Activated CD4-positive, alpha-beta T cell treated with anti-CD3 and anti-CD28 coated beads for 24 hours (primary cell): ENCODE results near the gene OR2V2.
"Not testable (repeated sequence)": the region's sequence is repeated elsewhere in the genome, so short reads cannot be mapped to it uniquely, and the experiment has no call there.

ENCODE experiments used
- DNase-seq, 2 donors: peaks; one replicate each; pipeline ENCODE4 v3.0.0-alpha.2; 2020; ENCODE audit warnings: low read depth in 2 of 2

Gene OR2V2, protein sequence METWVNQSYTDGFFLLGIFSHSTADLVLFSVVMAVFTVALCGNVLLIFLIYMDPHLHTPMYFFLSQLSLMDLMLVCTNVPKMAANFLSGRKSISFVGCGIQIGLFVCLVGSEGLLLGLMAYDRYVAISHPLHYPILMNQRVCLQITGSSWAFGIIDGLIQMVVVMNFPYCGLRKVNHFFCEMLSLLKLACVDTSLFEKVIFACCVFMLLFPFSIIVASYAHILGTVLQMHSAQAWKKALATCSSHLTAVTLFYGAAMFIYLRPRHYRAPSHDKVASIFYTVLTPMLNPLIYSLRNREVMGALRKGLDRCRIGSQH

DNA sequence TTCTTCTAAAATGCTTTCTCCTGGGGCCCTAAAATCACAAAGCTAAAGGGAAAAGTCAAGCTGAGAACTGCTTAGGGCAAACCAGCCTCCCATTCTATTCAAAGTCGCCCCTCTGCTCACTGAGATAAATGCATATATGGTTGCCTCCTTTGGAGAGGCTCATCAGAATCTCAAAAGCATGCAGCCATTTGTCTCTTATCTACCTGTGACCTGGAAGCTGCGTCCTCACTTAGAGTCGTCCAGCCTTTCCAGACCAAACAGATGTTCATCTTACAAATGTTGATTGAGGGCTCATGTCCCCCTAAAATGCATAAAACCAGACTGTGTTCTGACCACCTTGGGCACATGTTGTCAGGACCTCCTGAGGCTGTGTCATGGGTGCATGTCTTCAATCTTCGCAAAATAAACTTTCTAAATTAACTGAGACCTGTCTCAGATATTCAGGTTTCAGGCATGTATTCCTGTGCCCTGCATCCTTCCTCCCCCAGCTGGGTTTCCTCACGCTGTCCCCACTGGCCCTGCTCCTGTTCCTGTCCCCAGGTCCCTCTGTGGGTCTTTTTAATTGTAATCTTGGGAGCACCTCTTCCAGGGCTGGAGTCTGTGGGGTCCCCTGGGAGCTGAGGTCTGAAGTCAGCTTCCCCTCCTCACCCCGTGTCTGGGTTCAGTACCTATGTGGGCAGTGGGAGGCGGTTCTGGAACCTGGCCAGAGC lies at the start of gene OR2V2:
TSS of gene OR2V2 (plus strand) at position 660 of the 710 bp plus-strand sequence. CDS start 7,357 bp downstream, outside the sequence.
- DNase-seq = not testable (repeated sequence)

DNA sequence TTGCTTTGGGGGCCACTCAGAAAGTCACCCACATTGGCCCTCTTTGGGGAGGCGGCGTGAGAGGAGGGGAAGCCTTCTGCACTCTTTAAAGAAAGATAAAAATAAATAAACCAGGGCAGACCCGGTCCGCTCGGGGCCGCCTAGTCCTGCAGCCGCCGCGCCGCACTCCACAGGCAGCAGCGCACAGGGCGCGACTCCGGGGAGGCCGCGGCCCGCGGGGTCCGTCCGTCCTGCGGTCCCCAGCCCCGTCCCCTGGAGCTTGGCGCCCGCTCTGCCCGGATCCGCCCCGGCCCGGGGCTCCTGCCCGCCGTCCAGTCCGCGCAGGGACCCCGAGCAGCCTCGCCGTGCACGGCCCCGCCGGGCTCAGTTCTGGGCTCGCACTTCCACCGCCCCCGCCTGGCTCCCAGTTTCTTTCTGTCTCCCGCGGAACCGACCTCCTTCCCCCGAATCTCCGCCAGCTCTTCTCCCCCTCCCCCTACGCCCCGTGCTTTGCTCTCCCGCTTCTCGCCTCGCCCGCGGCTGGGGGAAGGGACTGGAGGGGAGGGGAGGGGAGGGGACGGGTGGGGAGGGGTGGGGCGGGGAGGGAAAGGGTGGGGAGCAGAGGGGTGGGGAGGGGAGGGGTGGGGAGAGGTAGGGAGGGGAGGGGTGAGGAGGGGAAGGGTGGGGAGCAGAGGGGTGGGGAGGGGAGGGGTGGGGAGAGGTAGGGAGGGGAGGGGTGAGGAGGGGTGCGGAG lies 49.5 kb upstream of the OR2V2 start:
- DNase-seq = not testable (repeated sequence)

DNA sequence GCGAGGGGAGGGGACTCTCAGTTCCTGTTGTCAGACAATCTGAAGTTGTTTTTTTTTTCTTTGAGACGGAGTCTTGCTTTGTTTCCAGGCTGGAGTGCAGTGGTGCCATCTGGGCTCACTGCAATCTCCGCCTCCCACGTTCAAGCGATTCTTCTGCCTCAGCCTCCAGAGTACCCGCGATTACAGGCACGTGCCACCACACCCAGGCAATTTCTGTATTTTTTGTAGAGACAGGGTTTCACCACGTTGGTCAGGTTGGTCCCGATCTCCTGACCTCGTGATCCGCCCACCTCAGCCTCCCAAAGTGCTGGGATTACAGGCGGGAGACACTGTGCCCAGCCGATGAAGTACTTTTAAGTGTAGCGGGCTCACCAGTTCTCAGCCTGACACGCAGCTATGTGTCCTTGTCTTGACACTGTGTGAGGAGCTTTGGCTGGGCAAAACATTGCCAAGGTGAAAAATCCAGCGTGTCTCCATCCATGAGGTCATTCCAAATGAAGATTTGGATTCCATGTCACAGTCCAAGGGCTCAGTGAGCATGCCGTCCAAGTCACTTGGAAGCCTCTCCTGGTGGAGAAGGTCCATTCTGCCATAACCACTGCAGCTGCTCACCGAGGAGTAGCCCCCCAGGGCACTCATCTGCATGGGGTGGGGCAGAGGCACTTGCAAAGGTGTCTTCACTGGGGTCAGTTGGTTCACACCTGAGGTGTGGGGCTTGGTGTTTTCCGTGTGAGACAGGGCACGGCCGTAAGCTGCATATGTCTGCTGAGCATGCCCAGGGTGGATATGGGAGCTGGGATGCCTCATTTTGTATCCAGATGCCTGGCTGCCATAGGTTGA lies 48.4 kb upstream of the OR2V2 start:
- DNase-seq = no peak

DNA sequence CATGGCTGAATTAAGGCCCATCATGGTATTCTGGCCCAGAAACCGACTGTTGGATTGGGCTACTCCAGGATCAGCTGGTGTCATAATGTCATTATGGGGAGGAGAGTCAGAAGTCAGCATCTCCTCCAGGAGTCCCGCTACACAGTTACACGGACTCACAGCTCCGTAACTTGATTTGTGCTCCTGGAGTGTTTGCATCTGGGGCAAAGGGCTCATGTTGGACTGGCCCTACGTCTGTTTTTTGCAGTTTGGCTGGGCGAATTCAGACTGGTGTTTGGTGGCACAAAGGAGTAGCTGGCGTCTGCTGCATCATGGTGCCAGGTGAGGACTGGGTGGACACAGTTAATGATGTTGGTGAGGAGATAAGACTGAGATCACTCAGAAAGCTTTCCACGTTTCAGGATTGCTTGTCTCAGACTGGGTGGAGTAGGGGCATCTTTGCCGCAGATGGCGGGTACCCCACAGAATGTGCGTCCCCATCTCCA lies 47.7 kb upstream of the OR2V2 start:
- no peak for DNase-seq

DNA sequence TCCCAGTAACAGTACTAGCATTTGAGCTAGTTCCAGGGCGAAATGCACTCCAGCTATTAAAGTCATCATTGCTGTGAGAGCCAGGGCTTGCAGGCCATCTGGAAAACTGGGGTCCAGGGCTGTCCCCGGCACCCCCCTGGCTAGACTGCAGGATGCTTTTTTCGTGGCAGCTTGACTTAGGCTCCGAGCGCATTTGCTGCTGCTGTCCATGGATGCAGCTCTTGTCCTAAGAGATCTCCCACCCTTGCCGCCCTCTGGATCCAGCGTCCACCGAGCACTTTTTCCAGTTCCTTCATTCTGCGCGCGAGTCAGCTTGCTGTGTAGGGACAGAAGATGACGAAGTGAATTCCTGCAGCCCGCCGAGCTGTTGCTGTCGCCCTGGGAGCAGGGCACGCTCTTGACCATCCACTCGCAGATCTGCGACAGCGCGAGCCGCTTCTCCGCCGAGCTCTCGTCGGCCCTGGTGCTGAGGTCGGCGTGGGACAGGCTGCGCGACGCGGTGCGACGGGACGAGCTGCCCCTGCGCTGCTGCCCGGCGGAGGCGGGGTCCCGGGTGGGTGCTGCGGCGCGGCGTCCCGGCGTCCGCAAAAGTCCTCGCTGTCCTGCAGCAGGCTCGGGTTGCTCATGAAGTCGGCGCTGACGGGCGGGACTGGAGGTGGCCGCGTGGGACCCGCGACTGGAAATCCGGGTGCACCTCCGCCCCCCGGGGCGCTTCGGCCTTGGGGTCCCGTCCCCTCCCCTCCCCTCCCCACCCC lies 47.1 kb upstream of the OR2V2 start:
- DNase-seq = no peak

DNA sequence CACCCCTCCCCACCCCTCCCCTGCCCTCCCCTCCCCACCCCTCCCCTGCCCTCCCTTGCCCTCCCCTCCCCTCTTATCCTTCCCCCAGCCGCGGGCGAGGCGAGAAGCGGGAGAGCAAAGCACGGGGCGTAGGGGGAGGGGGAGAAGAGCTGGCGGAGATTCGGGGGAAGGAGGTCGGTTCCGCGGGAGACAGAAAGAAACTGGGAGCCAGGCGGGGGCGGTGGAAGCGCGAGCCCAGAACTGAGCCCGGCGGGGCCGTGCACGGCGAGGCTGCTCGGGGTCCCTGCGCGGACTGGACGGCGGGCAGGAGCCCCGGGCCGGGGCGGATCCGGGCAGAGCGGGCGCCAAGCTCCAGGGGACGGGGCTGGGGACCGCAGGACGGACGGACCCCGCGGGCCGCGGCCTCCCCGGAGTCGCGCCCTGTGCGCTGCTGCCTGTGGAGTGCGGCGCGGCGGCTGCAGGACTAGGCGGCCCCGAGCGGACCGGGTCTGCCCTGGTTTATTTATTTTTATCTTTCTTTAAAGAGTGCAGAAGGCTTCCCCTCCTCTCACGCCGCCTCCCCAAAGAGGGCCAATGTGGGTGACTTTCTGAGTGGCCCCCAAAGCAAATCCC lies 46.2 kb upstream of the OR2V2 start:
- not testable (repeated sequence) for DNase-seq

DNA sequence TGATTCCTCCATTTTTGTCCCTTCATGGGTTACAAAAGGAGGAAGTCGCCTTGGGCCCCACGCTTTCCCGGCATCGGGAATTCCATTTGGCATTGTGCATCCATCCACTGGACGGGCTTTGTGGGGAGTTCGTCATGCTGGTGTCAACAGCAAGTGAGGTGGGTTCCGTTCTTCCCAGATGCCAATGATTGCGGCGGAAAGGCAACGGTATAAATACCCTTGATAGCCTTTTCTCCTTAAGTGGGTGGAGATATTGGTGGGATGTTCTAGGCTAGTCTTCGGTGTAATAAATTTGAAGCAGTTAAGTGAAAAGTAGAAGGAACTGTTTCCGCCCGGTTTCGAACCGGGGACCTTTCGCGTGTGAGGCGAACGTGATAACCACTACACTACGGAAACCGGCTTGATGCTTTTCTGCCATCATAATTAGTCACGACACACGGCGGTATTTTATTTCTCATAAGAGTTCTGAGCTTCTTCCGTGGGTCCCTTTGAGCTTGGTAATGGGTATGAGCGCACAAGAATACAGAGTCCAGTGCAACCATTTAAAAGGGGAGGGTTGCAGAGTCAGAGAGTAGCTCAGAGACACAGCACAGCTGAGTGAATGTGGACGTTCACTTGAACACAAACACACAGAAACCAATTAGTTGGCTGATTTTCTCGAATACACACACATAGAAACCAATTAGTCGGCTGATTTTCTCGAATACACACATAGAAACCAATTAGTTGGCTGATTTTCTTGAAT lies 45.3 kb upstream of the OR2V2 start:
- not testable (repeated sequence) for DNase-seq

DNA sequence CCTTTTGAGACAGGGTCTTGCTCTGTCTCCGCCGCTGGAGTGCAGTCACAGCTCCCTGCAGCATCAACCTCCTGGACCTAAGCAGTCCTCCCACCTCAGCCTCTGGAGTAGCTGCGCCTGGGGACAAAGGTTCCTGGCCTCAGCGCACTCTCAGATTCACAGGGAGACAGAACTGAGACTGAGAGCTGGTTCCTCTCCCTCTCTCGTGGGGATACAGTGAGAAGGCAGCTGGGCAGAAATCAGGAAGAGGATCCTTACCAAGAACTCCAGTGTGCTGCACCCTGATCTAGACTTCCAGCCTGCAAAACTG lies 43.2 kb upstream of the OR2V2 start:
- not testable (repeated sequence) for DNase-seq

DNA sequence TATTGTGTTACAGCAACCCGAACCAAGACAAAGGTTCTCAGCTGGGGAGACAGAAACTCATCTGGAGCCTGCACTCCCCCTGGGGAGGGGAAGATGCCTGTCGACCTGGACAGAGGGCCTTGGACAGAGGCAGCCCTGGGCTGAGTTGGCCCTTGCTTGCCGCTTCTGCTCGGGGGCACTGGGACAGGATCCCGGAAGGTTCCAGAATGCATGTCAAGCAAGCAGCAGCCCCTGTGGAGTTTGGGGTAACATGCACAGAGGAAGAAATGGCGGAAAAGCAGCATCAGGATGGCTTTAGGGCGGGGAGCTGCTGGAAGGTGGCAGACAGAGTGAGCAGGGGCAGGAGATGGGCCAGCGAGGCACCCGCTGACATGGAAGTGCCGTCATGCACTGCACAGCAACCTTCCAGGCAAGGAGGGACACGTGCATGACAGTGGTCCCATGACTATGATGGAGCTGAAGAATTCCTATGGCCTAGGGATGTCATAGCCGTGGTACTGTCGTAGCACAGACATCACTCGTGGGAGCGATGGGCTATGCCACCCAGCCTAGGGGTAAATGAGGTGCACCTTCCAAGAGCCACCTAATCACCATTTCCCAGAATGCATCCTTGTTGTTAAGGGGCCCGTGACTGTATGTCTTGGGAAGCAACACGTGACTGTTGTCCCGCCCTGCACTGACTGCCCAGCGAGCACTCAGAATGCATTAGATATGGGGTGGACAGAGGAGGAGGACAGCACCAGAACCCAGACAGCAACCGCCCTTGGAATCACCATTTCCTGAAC lies 42.6 kb upstream of the OR2V2 start:
- not testable (repeated sequence) for DNase-seq

DNA sequence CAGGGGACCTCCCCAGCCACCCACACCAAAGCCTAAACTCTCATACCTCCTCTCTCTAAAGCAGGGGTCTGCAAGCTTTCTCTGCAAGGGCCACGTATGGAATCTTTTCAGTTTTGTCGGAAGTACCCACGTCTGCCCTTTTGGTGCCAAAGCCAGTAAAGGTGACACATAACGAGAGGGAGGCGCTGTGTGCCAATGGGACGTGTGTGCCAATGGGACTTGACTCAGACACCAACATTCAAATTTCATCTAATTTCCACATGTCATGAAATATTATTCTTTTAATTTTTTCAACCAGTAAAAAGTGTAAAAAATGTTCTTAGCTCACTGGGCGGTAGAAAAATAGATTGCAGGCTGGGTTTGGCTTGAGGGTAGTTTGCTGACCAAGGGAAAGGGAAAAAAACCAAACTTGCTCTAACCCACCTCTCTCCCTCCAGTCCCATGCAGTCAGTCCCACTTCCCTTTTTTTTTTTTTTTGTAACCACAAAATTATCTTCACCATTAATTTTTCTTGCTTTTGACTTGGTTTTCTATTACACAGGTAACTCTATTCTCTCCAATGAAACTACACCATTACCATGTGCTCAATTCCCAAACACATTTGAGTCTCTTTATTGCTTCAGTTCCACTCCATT lies 41.9 kb upstream of the OR2V2 start:
- DNase-seq = no peak

DNA sequence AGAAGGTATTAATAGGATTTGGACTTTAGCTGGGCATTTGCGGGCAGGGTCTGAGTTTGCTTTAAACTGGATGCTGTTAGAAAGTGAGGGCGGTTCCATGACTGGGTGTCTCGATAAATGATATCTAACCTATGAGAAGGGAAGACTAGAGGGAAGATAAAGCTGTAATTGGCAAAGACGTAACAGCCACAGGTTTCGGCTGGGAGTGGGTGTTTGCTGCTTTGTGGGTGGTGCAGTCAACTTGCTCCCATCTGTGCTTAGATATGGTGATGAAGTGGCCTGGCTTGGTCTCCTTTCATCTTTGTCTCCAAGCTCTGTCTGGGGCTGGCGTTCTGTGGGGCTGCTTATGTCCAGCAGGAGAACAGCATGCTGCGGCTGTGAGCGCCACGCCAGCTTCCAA lies 39.7 kb upstream of the OR2V2 start:
- DNase-seq = no peak

DNA sequence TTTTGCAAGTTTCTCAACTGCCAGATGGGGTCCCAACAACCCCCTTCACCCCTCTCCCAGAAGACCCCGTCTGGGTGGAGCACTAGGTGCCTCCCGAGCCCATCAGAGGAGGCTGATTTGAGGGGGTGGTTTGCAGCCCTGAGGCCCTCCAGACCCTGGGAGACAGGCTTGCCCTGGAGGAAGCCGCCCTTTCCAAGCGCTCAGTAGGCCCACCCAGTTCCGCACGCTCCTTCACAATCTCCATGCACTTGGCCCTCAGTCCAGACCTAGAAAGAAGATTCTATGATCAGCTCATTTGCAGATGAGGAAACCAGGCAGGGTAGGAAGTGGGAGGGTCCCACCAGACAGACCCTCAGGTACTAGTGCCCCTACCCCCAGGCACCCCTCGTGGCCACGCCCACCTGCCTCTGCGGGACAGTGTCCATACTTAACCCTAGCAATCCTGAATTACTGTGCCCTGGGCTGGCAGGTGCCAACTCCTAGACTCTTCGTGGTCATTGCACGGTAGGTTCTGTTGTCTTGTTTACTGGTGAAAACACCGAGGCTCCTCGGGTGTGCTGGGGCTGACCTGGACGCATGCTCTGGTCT lies 38.7 kb upstream of the OR2V2 start:
- DNase-seq = no peak

DNA sequence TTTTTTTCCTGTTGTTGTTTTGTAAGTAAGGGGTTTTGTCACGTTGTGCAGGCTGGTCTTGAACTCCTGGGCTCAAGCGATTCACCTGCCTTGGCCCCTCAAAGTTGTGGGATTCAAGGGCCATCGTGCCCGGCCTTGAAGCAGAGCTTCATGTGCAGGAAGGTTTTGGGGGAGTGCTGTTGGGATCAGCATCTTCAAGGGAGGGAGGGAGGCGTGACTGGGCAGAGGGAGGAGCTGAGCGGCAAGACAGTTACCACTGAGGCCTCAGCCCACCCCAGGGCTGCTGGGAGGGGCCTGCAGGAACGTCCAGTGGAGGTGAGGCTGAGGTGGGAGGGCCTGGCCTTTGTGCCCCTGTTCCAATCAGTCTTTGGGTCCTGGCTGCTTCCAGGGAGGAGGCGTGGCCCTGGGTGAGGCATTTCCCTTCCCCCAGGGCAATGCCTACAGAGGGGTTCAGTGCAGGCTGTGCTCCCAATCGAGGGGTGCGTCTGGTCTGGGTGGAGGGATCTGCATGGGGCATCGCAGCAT lies 37.8 kb upstream of the OR2V2 start:
- DNase-seq = no peak

DNA sequence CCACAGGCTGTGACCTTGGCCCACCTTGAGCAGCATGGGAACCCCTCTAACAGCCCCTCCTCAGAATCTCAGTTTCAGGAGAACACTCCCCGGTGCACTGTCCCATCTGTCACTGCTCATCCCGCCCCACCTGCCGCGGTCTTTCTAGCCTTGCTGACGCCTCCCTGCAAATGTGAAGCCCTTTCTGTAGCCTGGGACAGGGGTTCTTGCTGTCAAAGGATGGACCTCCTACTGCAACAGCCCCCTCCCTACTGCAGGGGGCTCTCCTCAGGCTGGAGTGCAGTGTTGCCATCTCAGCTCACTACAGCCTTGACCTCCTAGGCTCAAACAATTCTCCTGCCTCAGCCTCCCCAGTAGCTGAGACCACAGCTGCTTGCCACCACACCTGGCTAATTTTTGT lies 36.4 kb upstream of the OR2V2 start:
- DNase-seq = no peak

DNA sequence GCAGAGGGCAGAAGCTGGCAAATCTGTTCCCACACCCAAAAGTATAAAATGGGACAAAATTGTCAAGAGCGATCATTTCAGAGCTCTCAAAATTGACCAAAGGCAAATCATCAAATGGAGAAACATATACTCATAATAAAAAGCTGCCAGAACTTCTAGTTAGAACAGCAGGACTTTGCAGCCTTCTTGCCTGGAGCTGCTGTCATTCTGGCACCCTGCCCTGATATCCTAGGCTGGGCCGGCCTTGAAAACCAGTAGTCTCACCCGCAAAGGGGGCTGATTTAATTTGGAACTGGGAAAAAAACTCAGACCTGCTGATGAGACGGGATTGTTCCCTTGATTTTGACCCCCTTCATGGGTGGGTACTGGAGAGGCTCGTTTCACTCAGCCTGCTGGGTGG lies 34.9 kb upstream of the OR2V2 start:
- DNase-seq = no peak

DNA sequence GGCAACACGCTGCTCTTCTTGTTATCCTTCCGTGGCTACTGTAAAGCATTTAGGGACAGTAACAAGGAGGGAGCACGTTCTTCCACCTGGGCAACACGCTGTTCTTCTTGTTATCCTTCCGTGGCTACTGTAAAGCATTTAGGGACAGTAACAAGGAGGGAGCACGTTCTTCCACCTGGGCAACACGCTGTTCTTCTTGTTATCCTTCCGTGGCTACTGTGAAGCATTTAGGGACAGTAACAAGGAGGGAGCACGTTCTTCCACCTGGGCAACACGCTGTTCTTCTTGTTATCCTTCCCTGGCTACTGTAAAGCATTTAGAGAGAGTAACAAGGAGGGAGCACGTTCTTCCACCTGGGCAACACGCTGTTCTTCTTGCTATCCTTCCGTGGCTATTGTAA lies 33.8 kb upstream of the OR2V2 start:
- not testable (repeated sequence) for DNase-seq

DNA sequence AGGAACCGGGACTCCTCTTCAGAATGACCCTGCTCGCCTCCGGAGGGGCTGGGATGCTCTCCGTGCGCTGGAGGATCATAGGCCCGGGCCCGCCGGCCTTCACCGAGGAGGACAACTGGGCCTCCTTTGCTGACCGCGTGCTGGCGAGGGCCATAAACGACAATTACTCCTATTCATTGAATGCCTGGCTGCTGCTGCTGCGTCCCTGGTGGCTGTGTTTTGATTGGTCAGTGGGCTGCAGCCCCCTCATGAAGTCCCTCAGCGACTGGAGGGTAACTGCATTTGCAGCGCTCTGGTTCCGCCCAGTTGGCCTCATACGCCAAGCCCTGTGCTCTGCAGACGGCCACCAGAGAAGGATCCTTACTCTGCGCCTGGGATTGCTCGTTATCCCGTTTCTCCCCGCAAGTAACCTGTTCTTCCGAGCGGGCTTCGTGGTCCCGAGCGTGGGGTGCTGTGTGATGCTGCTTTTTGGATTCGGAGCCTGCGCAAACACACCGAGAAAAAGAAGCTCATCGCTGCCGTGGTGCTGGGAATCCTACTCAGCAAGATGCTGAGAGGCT lies 33.0 kb upstream of the OR2V2 start:
- no peak for DNase-seq
